Fibroblast of lung (primary cell): ENCODE measurements around the gene TFAP2E. TPM values are rescaled to one million over a fixed set of nuclear protein-coding genes. Genes with fewer than 3 reads are reported as not detected.
"Not testable (repeated sequence)": the region's sequence is repeated elsewhere in the genome, so short reads cannot be mapped to it uniquely, and the experiment has no call there.

Source experiments
- DNase-seq, 2 donors: peaks; one replicate each; pipeline versions ENCODE4 v3.0.0 to v3.0.0-alpha.2; 2010; ENCODE audit warnings: low read depth in 2 of 2
- H2AFZ ChIP-seq: 2 replicates; pipeline ENCODE4 v1.5.1; 2012; ENCODE audit warnings: low read length, control low read depth, inconsistent platforms
- H3K27ac ChIP-seq: 2 replicates; pipeline ENCODE4 v1.5.1; 2011; ENCODE audit warnings: low read length, control low read depth; ENCODE audit not compliant: insufficient read depth
- H3K27me3 ChIP-seq: 2 replicates; pipeline ENCODE4 v1.5.1; 2011; ENCODE audit warnings: mild to moderate bottlenecking, low read length; ENCODE audit not compliant: control insufficient read depth, insufficient read depth
- H3K36me3 ChIP-seq: 2 replicates; pipeline ENCODE4 v1.5.1; 2011; ENCODE audit warnings: low read length; ENCODE audit not compliant: control insufficient read depth, insufficient read depth
- H3K4me1 ChIP-seq: 2 replicates; pipeline ENCODE4 v1.5.1; 2011; ENCODE audit warnings: low read length; ENCODE audit not compliant: control insufficient read depth, insufficient read depth; ENCODE audit errors: extremely low read depth
- H3K4me2 ChIP-seq: 2 replicates; pipeline ENCODE4 v1.5.1; 2011; ENCODE audit warnings: low read length, control low read depth; ENCODE audit not compliant: insufficient read depth; ENCODE audit errors: extremely low read depth
- H3K4me3 ChIP-seq, 4 experiments: fragments of 200-600 bp in 1 of 4; sonication (generic) in 1 of 4; replicated peaks in 1 of 4; 2 replicates each; pipeline ENCODE4 v1.5.1; 2011 to 2016; ENCODE audit warnings: low read length in 4 of 4, low read depth in 3 of 4, mild to moderate bottlenecking in 3 of 4, control low read depth in 2 of 4, inconsistent platforms in 1 of 4, mixed read lengths in 1 of 4; ENCODE audit not compliant: insufficient read depth in 1 of 4; ENCODE audit errors: control extremely low read depth in 1 of 4
- H3K79me2 ChIP-seq: 2 replicates; pipeline ENCODE4 v1.5.1; 2012; ENCODE audit warnings: mild to moderate bottlenecking, low read length, inconsistent platforms; ENCODE audit not compliant: control insufficient read depth, insufficient read depth
- H3K9ac ChIP-seq: 2 replicates; pipeline ENCODE4 v1.5.1; 2011; ENCODE audit warnings: mild to moderate bottlenecking, low read length, control low read depth; ENCODE audit not compliant: insufficient read depth
- H3K9me3 ChIP-seq: 2 replicates; pipeline ENCODE4 v1.5.1; 2012; ENCODE audit warnings: low read depth, low read length; ENCODE audit not compliant: control insufficient read depth, insufficient read depth
- H4K20me1 ChIP-seq: 2 replicates; pipeline ENCODE4 v1.5.1; 2011; ENCODE audit warnings: low read length; ENCODE audit not compliant: control insufficient read depth, insufficient read depth; ENCODE audit errors: extremely low read depth
- EZH2 ChIP-seq: IDR thresholded peaks from 2 replicates; pipeline ENCODE4 v1.5.1; 2012; ENCODE audit warnings: low read length, control low read depth, mild to moderate bottlenecking; ENCODE audit errors: missing control alignments
- polyA plus RNA-seq, 2 donors: library from polyadenylated mRNA; depleted of rRNA in 1 of 2; stranded (reverse) in 1 of 2; unstranded in 1 of 2; fragments of >200 nt; gene quantifications; 2 replicates each; pipeline ENCODE4 v1.2.1, GENCODE V29; 2011 to 2012; ENCODE audit warnings: missing spikeins in 1 of 2
- total RNA-seq: library from RNA; depleted of rRNA; stranded (reverse); fragments of >200 nt; gene quantifications from 2 replicates; pipeline ENCODE4 v1.2.1, GENCODE V29; 2014
- TF ChIP-seq, protein P1 (sequence below), 2 donors: IDR thresholded peaks in 1 of 2; conservative IDR thresholded peaks in 1 of 2; 1 replicate in 1 of 2; 2 replicates in 1 of 2; pipeline ENCODE4 v1.5.1; 2011 to 2012; ENCODE audit warnings: low read length in 2 of 2, control low read depth in 1 of 2, inconsistent platforms in 1 of 2, low read depth in 1 of 2, mild to moderate bottlenecking in 1 of 2

The TFAP2E gene
- total and polyA plus RNA-seq, 2 donors (not counting 1 experiment from before 2014, with no cell fraction given), result 0.17 to 0.83 TPM

- Histone ChIP-seq H3K36me3 (no peaks in the 10 kb centered on the region), H3K4me1 (no peaks in the 10 kb centered on the region), H3K27ac (no peak overlapping the region), H3K79me2 (no peaks in the 10 kb centered on the region), H3K9ac (no peak overlapping the region), H2AFZ (no peak overlapping the region), H4K20me1 (no peaks in the 10 kb centered on the region), H3K4me2 (no peak overlapping the region), H3K27me3 (no peaks in the 10 kb centered on the region), H3K9me3 (no peaks in the 10 kb centered on the region), H3K4me3 (no peak overlapping the region)
- TF ChIP-seq, protein P1, sequence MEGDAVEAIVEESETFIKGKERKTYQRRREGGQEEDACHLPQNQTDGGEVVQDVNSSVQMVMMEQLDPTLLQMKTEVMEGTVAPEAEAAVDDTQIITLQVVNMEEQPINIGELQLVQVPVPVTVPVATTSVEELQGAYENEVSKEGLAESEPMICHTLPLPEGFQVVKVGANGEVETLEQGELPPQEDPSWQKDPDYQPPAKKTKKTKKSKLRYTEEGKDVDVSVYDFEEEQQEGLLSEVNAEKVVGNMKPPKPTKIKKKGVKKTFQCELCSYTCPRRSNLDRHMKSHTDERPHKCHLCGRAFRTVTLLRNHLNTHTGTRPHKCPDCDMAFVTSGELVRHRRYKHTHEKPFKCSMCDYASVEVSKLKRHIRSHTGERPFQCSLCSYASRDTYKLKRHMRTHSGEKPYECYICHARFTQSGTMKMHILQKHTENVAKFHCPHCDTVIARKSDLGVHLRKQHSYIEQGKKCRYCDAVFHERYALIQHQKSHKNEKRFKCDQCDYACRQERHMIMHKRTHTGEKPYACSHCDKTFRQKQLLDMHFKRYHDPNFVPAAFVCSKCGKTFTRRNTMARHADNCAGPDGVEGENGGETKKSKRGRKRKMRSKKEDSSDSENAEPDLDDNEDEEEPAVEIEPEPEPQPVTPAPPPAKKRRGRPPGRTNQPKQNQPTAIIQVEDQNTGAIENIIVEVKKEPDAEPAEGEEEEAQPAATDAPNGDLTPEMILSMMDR (conservative IDR thresholded peaks at IDR 0.05 in 1 of 2, IDR thresholded peaks at IDR 0.05 in 1 of 2; ENCODE audit: low read depth in 1 of 2, low read length in 2 of 2), result no peak
- no peak for TF ChIP-seq EZH2
- DNase-seq, result no peak
These were observed 12.2 kb downstream of the TFAP2E start for GRCh38 chr1:35585281-35585680.

DNA sequence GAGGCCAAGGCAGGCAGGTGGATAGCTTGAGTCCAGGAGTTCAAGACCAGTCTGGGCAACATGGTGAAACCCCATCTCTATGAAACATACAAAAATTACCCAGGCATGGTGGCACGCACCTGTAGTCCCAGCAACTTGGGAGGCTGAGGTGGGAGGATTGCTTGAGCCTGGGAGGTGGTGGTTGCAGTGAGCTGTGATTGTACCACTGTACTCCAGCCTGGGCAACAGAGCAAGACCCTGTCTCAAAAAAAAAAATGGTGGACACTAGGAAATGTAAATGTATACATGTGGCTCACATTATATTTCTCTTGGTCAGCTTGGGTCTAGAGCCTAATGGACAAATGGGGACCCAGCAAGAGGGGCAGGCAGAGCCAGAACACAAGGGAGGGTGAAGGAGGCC is 12.7 kb downstream of the TFAP2E start:
- DNase-seq, H3K4me3 ChIP-seq, H3K79me2 ChIP-seq, H3K4me1 ChIP-seq, H2AFZ ChIP-seq, H3K27ac ChIP-seq, H3K36me3 ChIP-seq, H4K20me1 ChIP-seq, H3K9ac ChIP-seq, H3K9me3 ChIP-seq, H3K27me3 ChIP-seq, H3K4me2 ChIP-seq: not testable (repeated sequence)

GRCh38 chr1:35586808-35587207 is 13.7 kb downstream of the TFAP2E start:
- Histone ChIP-seq H3K4me2 (no peak overlapping the region), H3K4me3 (no peak overlapping the region), H3K4me1 (no peaks in the 10 kb centered on the region), H3K9me3 (no peaks in the 10 kb centered on the region), H3K27me3 (no peaks in the 10 kb centered on the region), H4K20me1 (no peaks in the 10 kb centered on the region), H2AFZ (no peak overlapping the region), H3K79me2 (no peaks in the 10 kb centered on the region), H3K36me3 (no peaks in the 10 kb centered on the region), H3K9ac (no peak overlapping the region), H3K27ac (no peak overlapping the region)
- TF ChIP-seq, protein P1 (conservative IDR thresholded peaks at IDR 0.05 in 1 of 2, IDR thresholded peaks at IDR 0.05 in 1 of 2; ENCODE audit: low read depth in 1 of 2, low read length in 2 of 2), result no peak
- no peak for TF ChIP-seq EZH2
- no peak for DNase-seq
